GM19468 (cell line): Measurements from ENCODE around the gene CYFIP2.
A peak's percentile ranks its signal among the peaks of the same experiment; 100 is the strongest.

ENCODE experiments used
- ATAC-seq: cut with Tn5 transposase; IDR thresholded peaks from one replicate; pipeline ENCODE4 v1.9.1; 2021; ENCODE audit warnings: mild to moderate bottlenecking, moderate library complexity, moderate number of reproducible peaks; ENCODE audit not compliant: unreplicated experiment; ENCODE audit errors: extremely low read depth

The CYFIP2 gene

GRCh38 chr5:157311595-157311994, 45.7 kb downstream of the CYFIP2 start:
- no peak for ATAC-seq

GRCh38 chr5:157312492-157312891, 46.6 kb downstream of the CYFIP2 start:
- peak; percentile 57 for ATAC-seq

- no peak for ATAC-seq
These were observed 56.7 kb downstream of the CYFIP2 start for GRCh38 chr5:157322581-157322980.

DNA sequence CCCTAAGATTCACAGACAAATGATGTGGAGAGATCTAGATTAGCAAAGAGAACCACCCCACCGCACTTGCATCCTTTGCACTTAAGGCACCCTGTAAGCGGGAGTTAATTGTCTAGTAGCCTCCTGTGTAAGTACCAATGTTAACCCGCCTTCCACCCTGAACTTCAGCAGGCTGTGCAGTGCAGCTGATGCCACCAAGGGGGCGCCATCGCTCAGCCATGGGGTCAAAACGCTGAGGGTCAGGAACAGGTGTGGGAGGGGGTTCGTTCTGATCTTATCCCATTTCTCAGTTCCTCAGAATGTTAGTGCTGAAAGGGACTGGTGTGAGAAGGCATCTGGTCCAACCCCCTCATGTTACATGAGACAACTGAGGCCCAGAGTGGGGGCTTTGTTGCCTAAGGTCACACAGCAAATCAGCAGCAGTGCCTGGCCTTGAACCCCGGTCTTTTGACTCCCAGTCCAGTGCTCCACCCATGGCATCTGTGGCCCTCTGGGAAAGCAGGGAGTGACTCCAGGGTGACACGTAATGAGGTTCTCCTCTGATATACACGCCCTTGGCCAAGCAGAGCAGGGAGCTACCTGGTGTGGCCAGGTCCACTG, 57.3 kb downstream of the CYFIP2 start:
- ATAC-seq: no peak

DNA sequence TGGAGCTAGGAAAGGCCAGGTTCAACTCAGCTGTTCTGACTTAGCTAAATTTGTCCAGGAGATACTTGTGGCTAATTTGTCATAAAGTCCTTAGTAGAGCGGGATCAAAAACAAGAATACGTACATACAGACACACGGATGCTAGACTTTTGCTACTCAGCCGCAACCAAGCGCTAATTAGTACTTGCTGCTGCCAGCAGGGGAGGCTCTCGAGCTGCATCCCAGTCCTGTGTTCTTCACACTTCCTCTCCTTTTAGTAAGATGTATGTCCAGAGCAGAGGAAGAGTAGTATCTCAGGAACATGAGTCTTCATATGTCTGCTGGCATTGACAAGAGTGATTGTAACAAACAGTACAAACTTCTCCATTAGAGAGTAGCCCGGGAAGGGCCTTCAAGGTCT, 58.3 kb downstream of the CYFIP2 start:
- ATAC-seq: no peak

GRCh38 chr5:157326440-157327005, 60.6 kb downstream of the CYFIP2 start:
- ATAC-seq: no peak

- ATAC-seq: no peak
These were observed 61.8 kb downstream of the CYFIP2 start for GRCh38 chr5:157327771-157328170.

GRCh38 chr5:157328277-157328912, 62.5 kb downstream of the CYFIP2 start:
- ATAC-seq: peak; percentile 77

DNA sequence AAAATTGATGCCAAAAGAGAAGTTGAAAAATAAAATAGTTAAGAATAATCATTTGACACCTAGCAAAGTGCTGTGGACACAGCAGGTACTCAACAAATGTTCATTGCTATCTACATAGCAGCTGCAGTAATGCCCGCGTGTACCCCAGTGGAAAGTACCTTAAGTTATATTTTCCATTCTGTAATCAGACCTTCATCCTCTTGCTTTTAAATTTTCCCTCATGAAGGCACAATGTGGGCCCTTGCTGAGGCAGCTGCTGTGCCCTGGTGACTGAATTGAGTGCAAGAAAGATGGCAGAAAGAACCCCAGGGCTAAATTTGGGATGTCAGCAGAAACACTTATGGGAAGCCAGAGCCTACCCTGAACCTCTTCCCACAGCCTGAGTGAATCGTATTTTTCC, 65.9 kb downstream of the CYFIP2 start:
- ATAC-seq: no peak

DNA sequence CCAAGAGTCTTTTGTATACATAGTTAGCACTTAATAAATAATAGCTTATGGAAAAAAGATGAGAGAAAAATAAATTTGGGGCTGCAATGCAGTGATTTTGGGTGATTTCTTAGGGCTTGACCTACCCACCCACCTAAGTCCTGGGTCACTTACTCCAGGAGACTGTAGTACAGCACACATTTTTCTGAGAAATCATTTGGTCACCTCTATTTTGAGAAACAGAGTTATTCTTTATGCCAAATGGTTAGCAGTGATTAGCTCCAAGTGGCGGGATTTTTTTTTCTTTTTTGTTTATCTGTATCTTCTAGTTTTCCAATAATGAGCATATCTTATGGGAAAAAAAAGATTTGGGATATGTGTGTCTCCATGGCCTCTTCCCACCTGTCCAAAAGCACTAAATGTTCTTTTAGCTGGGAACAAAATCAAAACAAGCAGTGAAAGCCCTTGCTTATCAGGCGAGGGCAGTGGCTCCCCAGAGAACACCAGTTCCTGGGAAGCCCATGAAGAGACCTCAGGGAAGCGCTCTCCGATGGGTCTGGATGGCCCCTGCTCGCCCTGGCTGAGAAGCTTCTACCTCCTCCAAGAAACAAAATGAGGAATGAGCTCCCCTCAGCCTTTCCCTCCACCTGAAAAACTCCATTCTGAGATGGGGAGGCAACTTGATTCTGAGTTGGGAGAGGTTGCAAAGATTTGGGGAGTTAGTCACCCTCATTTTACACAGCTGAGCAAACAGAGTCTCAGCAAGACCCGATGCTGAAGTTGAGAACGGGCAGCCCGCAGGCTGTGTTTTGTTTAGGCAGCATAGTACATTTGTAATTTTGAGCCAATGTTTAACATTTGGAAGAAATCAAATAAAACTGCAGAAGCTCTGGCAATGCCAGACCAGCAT, 69.9 kb downstream of the CYFIP2 start:
- ATAC-seq: no peak

DNA sequence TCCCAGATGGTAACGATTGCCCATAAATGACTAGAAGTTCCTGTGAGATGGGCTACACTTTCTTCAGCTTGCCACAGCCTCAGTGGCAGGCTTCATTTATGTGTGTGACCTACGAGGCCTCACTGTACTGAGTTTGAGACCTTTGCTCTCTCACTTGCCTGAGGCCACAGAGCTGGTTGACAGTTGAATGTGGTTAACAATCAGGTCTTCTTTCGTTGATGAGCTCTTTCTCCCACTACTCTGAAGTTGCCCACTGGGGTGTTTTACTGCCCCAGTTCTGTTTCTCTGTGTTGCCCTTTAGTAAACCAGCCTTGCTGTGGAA, 70.5 kb downstream of the CYFIP2 start:
- no peak for ATAC-seq

GRCh38 chr5:157339409-157339808, 73.5 kb downstream of the CYFIP2 start:
- ATAC-seq: no peak

DNA sequence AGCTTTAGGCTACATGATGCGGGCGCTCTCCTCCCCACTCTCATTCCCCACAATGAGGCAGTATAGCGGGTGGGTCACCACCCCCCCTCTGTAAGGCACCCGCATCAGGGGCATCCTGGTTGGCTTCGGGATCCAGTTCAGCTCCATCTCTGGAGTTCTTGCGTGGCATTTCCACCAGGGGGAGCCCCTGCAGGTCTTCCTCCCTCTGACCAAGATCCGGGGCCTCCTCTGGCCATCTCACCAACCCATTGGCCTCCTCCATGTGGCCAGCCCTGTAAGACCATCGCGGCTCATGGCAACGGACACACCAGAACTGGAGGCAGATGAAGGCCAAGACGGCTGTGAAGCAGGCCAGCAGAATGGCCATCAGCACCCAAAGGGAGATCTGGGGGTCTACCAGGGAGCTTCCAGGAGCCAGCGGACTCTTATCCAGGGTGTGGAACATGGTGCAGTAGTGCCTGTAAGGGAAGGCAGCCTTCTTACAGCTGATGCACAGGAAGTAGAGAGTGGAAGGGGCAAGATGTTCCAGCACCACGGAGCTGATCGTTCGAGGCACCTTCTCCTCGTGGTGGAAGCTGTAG, 77.0 kb downstream of the CYFIP2 start:
- no peak for ATAC-seq

DNA sequence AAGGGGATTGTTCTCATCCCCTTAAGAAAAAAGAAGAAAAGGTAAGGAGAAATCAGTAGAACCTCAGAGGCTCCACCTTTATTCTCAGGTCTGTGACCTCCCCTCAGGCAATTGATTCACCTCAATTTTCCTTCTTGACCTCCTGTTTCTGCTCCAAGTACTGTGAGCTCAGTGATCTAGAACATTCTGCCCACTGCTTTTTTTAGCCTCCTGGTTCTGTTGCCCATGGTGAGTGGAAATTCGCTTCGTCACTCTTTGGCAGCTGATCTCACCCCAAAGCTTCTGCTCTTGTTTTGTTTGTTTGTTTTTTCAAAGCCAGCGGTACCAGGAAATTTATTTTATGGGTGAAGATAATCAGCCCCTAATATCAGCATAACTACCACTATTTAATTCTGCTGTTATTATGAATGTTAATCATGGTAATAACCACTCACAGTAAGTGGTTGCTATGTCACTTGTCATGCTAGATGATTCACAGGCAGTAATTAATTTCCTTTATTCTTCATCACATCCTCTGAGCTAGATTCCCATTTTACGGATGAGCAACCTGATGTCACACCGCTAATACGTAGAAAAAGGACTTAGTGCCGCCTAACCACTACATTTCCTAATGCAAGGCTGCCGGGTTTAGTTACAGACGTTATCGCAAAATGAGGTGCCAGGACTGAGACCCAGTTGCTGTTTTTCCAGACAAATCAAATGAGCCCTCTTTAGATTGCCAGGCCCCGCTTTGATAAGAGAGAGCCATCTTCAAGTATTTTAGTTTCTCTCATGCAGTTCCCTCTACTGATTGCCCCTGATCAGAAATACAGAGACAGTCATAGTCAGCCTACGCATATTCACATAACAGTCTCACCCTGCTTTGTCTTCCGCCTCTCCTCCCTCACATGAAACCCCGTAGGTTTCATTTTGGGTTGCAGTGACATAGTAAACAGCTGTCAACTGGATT, 78.2 kb downstream of the CYFIP2 start:
- no peak for ATAC-seq

GRCh38 chr5:157345067-157345466, 79.1 kb downstream of the CYFIP2 start:
- no peak for ATAC-seq

- no peak for ATAC-seq
These were observed 79.6 kb downstream of the CYFIP2 start for GRCh38 chr5:157345485-157345884.

- no peak for ATAC-seq
These were observed 81.6 kb downstream of the CYFIP2 start for GRCh38 chr5:157347301-157348048.

- no peak for ATAC-seq
These were observed 82.1 kb downstream of the CYFIP2 start for GRCh38 chr5:157348049-157348400.
